Breast epithelium (tissue), 4 donors: ENCODE results near the gene TMEM213. TPM values are rescaled to one million over a fixed set of nuclear protein-coding genes. Genes with fewer than 3 reads are reported as not detected.

Experiments
- DNase-seq, 2 donors: peaks; one replicate each; pipeline ENCODE4 v3.0.0-alpha.2; 2019; ENCODE audit warnings: low spot score in 2 of 2
- H3K27ac ChIP-seq, 2 donors: fragments of 200-600 bp; sonication (generic) in 1 of 2; one replicate each; pipeline ENCODE4 v1.5.1; 2016 to 2019; ENCODE audit warnings: mild to moderate bottlenecking in 1 of 2
- H3K27me3 ChIP-seq, 2 donors: fragments of 200-600 bp; sonication (generic) in 1 of 2; one replicate each; pipeline versions ENCODE4 v1.5.1 to v1.6.0; 2017 to 2019; ENCODE audit warnings: control low read depth in 1 of 2, mild to moderate bottlenecking in 1 of 2
- H3K36me3 ChIP-seq: fragments of 200-600 bp; one replicate; pipeline ENCODE4 v1.5.1; 2019
- H3K4me1 ChIP-seq, 2 donors: fragments of 200-600 bp; sonication (generic); one replicate each; pipeline ENCODE4 v1.5.1; 2016 to 2019; ENCODE audit warnings: control low read depth in 1 of 2
- H3K4me3 ChIP-seq, 3 donors: fragments of 200-600 bp; sonication (generic); 1 replicate in 2 of 3; 2 replicates in 1 of 3; pipeline ENCODE4 v1.5.1; 2016 to 2019; ENCODE audit warnings: mild to moderate bottlenecking in 3 of 3, moderate library complexity in 2 of 3
- H3K9me3 ChIP-seq, 2 donors: fragments of 200-600 bp; sonication (generic) in 1 of 2; one replicate each; pipeline ENCODE4 v1.5.1; 2016 to 2019; ENCODE audit warnings: control low read depth in 1 of 2
- POLR2A ChIP-seq: fragments of 450-650 bp; IDR thresholded peaks from one replicate; pipeline ENCODE4 v1.6.1; 2016; ENCODE audit warnings: antibody characterized with exemption, mild to moderate bottlenecking, moderate library complexity
- POLR2AphosphoS5 ChIP-seq, 3 donors: sonication (generic); formaldehyde crosslinking; IDR thresholded peaks; one replicate each; pipeline ENCODE4 v1.6.1; 2017; ENCODE audit warnings: antibody characterized with exemption in 3 of 3
- intact Hi-C: fragments of 100-400 bp; cut with DNase I; formaldehyde crosslinking; loops from one replicate; pipeline ENCODE4 v1.15.1; 2023; ENCODE audit warnings: low total_unique reads
- total RNA-seq, 3 donors: library from RNA; depleted of rRNA; stranded (reverse); fragments of >200 nt; gene quantifications; one replicate each; pipeline ENCODE4 v1.1.0, GENCODE V29; 2016
- TF ChIP-seq, protein P1 (sequence below), 3 donors: fragments of 450-650 bp; IDR thresholded peaks; one replicate each; pipeline ENCODE4 v1.5.1; 2016 to 2017; ENCODE audit warnings: antibody characterized with exemption in 3 of 3, mild to moderate bottlenecking in 3 of 3, moderate library complexity in 3 of 3

TMEM213 gene
- total RNA-seq, 3 donors from 2014 or later: 0.88 to 2.3 TPM; not detected in 1

DNA sequence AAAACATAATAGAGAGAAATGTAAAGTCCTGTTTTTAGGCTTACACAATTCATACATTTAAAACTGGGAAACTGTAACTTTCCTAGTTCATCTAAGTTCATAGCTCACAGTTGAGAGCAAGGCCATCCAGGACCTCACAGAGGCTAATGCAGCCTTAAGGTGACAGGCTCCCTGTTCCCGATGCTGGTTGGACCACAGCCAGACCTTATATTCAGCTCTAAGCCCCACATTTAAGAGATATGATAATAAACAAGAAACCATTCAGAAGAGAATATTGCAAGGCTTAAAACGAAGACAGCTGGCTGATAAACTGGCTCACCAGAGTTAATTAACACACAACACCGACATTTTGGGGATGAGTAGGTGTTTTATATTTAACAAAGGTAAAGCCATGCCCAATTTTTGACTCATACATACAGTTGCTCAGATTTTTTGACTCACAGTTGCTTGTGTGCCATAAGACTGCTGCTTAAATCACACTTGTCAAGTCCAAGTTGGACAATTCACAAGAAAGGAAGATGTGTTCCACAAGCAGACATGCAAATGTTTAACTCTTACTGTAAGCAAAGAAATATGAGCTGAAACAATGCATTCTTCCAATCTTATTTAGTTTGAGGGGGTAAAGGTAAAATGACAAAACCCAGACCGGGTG is 41.1 kb upstream of the TMEM213 start:
- no peak for DNase-seq
- H3K27me3 ChIP-seq: no peaks in the 10 kb centered on the region
- H3K9me3 ChIP-seq: no peaks in the 10 kb centered on the region
- intact Hi-C loops: no loop called here
- H3K4me1 ChIP-seq: no peaks in the 10 kb centered on the region
- H3K27ac ChIP-seq: no peak overlapping the region
- TF ChIP-seq POLR2AphosphoS5 (IDR thresholded peaks at IDR 0.05): no peak
- no peak overlapping the region for H3K4me3 ChIP-seq
- H3K36me3 ChIP-seq: no peaks in the 10 kb centered on the region

DNA sequence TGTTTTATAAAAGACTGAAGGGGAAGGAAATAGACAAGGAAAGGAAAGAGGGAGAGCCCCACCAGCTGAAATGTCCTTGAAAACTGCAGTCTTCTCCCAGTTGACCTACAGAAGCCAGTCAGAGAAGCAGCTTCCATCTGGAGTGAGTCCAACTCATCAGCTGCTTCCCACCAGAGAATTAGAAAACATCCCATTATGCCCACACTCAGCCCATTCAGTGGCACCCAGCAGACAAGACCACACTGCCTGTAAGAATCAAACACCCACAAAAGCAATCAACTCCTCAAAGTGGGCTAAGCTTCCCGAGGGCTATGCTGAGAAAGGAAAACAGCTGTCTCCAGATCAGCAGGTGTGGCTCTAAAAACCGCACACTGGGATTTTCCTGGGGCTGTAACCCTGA is 29.6 kb upstream of the TMEM213 start:
- no peaks in the 10 kb centered on the region for H3K36me3 ChIP-seq
- H3K27me3 ChIP-seq: no peaks in the 10 kb centered on the region
- DNase-seq: no peak
- no peaks in the 10 kb centered on the region for H3K4me1 ChIP-seq
- no peaks in the 10 kb centered on the region for H3K9me3 ChIP-seq
- H3K27ac ChIP-seq: no peak overlapping the region
- TF ChIP-seq, protein P1, sequence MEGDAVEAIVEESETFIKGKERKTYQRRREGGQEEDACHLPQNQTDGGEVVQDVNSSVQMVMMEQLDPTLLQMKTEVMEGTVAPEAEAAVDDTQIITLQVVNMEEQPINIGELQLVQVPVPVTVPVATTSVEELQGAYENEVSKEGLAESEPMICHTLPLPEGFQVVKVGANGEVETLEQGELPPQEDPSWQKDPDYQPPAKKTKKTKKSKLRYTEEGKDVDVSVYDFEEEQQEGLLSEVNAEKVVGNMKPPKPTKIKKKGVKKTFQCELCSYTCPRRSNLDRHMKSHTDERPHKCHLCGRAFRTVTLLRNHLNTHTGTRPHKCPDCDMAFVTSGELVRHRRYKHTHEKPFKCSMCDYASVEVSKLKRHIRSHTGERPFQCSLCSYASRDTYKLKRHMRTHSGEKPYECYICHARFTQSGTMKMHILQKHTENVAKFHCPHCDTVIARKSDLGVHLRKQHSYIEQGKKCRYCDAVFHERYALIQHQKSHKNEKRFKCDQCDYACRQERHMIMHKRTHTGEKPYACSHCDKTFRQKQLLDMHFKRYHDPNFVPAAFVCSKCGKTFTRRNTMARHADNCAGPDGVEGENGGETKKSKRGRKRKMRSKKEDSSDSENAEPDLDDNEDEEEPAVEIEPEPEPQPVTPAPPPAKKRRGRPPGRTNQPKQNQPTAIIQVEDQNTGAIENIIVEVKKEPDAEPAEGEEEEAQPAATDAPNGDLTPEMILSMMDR (IDR thresholded peaks at IDR 0.05): no peak
- TF ChIP-seq POLR2A: no peak
- no peak for TF ChIP-seq POLR2AphosphoS5 (IDR thresholded peaks at IDR 0.05)
- intact Hi-C loops: no loop called here
- H3K4me3 ChIP-seq: no peak overlapping the region

GRCh38 chr7:138770904-138771303 is 26.9 kb upstream of the TMEM213 start:
- Histone ChIP-seq H3K27ac (no peak overlapping the region), H3K36me3 (no peaks in the 10 kb centered on the region), H3K4me1 (no peaks in the 10 kb centered on the region), H3K4me3 (no peak overlapping the region), H3K9me3 (no peaks in the 10 kb centered on the region), H3K27me3 (no peaks in the 10 kb centered on the region)
- no peak for DNase-seq
- TF ChIP-seq, protein P1 (IDR thresholded peaks at IDR 0.05): no peak
- TF ChIP-seq POLR2AphosphoS5 (IDR thresholded peaks at IDR 0.05): no peak
- no peak for TF ChIP-seq POLR2A
- intact Hi-C loops: no loop called here

DNA sequence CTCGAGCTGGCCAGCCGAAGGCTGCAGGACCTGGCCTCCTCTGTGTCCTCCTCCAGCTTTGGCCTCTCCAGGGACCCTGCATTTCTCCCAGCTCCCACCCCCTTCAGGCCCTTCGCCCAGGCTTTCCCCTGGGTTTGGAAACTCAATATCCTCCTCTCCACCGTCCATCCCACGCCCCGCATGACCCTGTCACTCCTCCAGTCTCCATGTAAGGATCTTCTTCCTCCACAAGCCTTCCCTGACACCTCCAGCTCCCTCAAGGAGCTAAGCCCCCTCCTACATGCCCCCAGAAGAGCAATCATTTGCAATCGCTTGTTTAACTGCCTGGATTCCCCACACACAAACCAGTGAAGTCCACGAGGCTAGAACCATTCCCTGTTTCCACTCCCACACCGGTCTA is 24.6 kb upstream of the TMEM213 start:
- H3K36me3 ChIP-seq: no peaks in the 10 kb centered on the region
- intact Hi-C loops: no loop called here
- no peaks in the 10 kb centered on the region for H3K9me3 ChIP-seq
- TF ChIP-seq, protein P1 (IDR thresholded peaks at IDR 0.05): no peak
- TF ChIP-seq POLR2A (no peak), POLR2AphosphoS5 (IDR thresholded peaks at IDR 0.05) (no peak)
- no peaks in the 10 kb centered on the region for H3K4me1 ChIP-seq
- H3K27me3 ChIP-seq: no peaks in the 10 kb centered on the region
- no peak overlapping the region for H3K27ac ChIP-seq
- DNase-seq: no peak
- H3K4me3 ChIP-seq: no peak overlapping the region

DNA sequence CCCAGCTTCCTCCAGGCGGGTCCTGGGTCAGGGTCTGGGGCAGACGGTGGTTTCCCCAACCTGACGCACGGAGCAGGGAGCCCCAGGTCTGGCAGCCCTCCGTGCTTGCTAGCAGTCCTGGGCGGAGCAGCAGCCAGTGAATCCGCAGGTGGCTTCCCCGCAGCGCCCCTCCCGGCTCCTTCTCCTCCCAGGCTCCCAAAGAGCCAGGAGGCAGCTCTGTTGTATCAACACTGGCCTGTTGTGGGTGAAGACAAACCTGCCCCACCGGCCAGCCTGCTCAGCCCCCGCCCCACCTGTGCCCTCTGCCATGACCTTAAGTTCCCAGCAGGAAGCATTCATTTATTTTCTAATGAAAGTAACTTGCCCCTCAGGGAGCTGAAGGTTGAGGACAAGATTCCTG is 24.0 kb upstream of the TMEM213 start:
- TF ChIP-seq, protein P1 (IDR thresholded peaks at IDR 0.05): no peak
- no peaks in the 10 kb centered on the region for H3K36me3 ChIP-seq
- H3K27ac ChIP-seq: peak overlapping the region in 1 of 2 donors; percentile 33
- intact Hi-C loops: no loop called here
- H3K4me3 ChIP-seq: peak overlapping the region in 1 of 3 donors; percentile 16
- no peaks in the 10 kb centered on the region for H3K9me3 ChIP-seq
- H3K4me1 ChIP-seq: no peaks in the 10 kb centered on the region
- H3K27me3 ChIP-seq: no peaks in the 10 kb centered on the region
- peak in 1 of 2 donors; percentile 27 for DNase-seq
